GM06990 (cell line): ENCODE measurements around the gene BCAS3.
A peak's percentile ranks its signal among the peaks of the same experiment; 100 is the strongest.
"Not testable (repeated sequence)": the region's sequence is repeated elsewhere in the genome, so short reads cannot be mapped to it uniquely, and the experiment has no call there.

ENCODE experiments used
- DNase-seq: peaks from one replicate; pipeline ENCODE4 v3.0.0-alpha.2; 2011; ENCODE audit not compliant: insufficient read length; ENCODE audit errors: extremely low read depth
- H3K27me3 ChIP-seq: replicated peaks from 2 replicates; pipeline ENCODE4 v1.6.0; 2011; ENCODE audit warnings: low read length; ENCODE audit not compliant: control insufficient read depth, insufficient read depth
- H3K36me3 ChIP-seq: 2 replicates; pipeline ENCODE4 v1.5.1; 2011; ENCODE audit warnings: low read length; ENCODE audit not compliant: control insufficient read depth, insufficient read depth
- H3K4me3 ChIP-seq: replicated peaks from 2 replicates; pipeline ENCODE4 v1.5.1; 2011; ENCODE audit warnings: low read depth, mild to moderate bottlenecking, control low read depth, low read length
- CTCF ChIP-seq: IDR thresholded peaks from 2 replicates; pipeline ENCODE4 v1.5.1; 2011; ENCODE audit warnings: low read length, control low read depth, mild to moderate bottlenecking, inconsistent platforms; ENCODE audit not compliant: insufficient read depth, poor library complexity, severe bottlenecking

Gene BCAS3

GRCh38 chr17:60969500-60970037 lies 291.9 kb downstream of the BCAS3 start:
- Histone ChIP-seq H3K36me3 (no peaks in the 10 kb centered on the region), H3K27me3 (no peaks in the 10 kb centered on the region), H3K4me3 (no peak overlapping the region)
- no peak for TF ChIP-seq CTCF
- DNase-seq: no peak

GRCh38 chr17:60970741-60971140 lies 293.1 kb downstream of the BCAS3 start:
- Histone ChIP-seq H3K4me3 (no peak overlapping the region), H3K27me3 (no peaks in the 10 kb centered on the region), H3K36me3 (no peaks in the 10 kb centered on the region)
- no peak for DNase-seq
- TF ChIP-seq CTCF: no peak

- Histone ChIP-seq H3K27me3 (no peaks in the 10 kb centered on the region), H3K4me3 (no peak overlapping the region), H3K36me3 (no peaks in the 10 kb centered on the region)
- DNase-seq: peak; percentile 5
- TF ChIP-seq CTCF: peak; percentile 76
Measured at GRCh38 chr17:60971515-60972369, 294.1 kb downstream of the BCAS3 start.

- H3K4me3 ChIP-seq, H3K36me3 ChIP-seq, DNase-seq, H3K27me3 ChIP-seq: not testable (repeated sequence)
Measured at GRCh38 chr17:60976861-60977260, 299.2 kb downstream of the BCAS3 start.

GRCh38 chr17:60989379-60989778 lies 311.7 kb downstream of the BCAS3 start:
- Histone ChIP-seq H3K36me3 (no peaks in the 10 kb centered on the region), H3K27me3 (no peaks in the 10 kb centered on the region), H3K4me3 (no peak overlapping the region)
- TF ChIP-seq CTCF: no peak
- DNase-seq: no peak

- TF ChIP-seq CTCF: no peak
- H3K4me3 ChIP-seq: no peak overlapping the region
- H3K36me3 ChIP-seq: no peaks in the 10 kb centered on the region
- no peak for DNase-seq
- H3K27me3 ChIP-seq: no peaks in the 10 kb centered on the region
Measured at GRCh38 chr17:60989846-60990245, 312.2 kb downstream of the BCAS3 start.
